Osteocyte (in vitro differentiated cells): ENCODE results near the gene SLC38A1. TPM values are rescaled to one million over a fixed set of nuclear protein-coding genes. Genes with fewer than 3 reads are reported as not detected.

Experiments used
- DNase-seq: peaks from one replicate; pipeline ENCODE4 v3.0.0; 2021; ENCODE audit warnings: mixed read lengths; ENCODE audit not compliant: unreplicated experiment; ENCODE audit errors: extremely low spot score
- H3K27ac Mint-ChIP-seq: one replicate; pipeline ENCODE4 v1.8.0; 2021; ENCODE audit warnings: mild to moderate bottlenecking, mixed read lengths; ENCODE audit not compliant: unreplicated experiment
- H3K27me3 Mint-ChIP-seq: one replicate; pipeline ENCODE4 v1.8.0; 2021; ENCODE audit warnings: mixed read lengths; ENCODE audit not compliant: unreplicated experiment
- H3K36me3 Mint-ChIP-seq: one replicate; pipeline ENCODE4 v1.8.0; 2021; ENCODE audit warnings: mixed read lengths; ENCODE audit not compliant: unreplicated experiment
- H3K4me1 Mint-ChIP-seq: one replicate; pipeline ENCODE4 v1.8.0; 2021; ENCODE audit warnings: mixed read lengths; ENCODE audit not compliant: unreplicated experiment
- H3K4me3 Mint-ChIP-seq: one replicate; pipeline ENCODE4 v1.8.0; 2021; ENCODE audit warnings: mild to moderate bottlenecking, moderate library complexity, mixed read lengths; ENCODE audit not compliant: unreplicated experiment
- H3K9me3 Mint-ChIP-seq: one replicate; pipeline ENCODE4 v1.8.0; 2021; ENCODE audit warnings: mixed read lengths; ENCODE audit not compliant: unreplicated experiment
- long read RNA-seq: library from polyadenylated mRNA; unstranded; transcript quantifications from one replicate; pipeline ENCODE4 v2.0.0, GENCODE V29; 2021
- total RNA-seq: library from RNA; stranded (reverse); gene quantifications from 2 replicates; pipeline ENCODE4 v1.2.1, GENCODE V29; 2021
- TF ChIP-seq, protein P1 (sequence below): fragments of 200-600 bp; sonication (generic); IDR thresholded peaks from 2 replicates; pipeline ENCODE4 v1.5.0; 2021; ENCODE audit warnings: antibody characterized with exemption, mild to moderate bottlenecking, moderate library complexity

Gene SLC38A1
- total RNA-seq, result 128 and 132 TPM in 2 replicates
- long read RNA-seq, full-length matches to known transcripts, result 303 of 487 reads
- long read RNA-seq, partial matches to known transcripts, result 30 of 487 reads
- long read RNA-seq, other reads (novel, unspliced or antisense), result 154 of 487 reads

DNA sequence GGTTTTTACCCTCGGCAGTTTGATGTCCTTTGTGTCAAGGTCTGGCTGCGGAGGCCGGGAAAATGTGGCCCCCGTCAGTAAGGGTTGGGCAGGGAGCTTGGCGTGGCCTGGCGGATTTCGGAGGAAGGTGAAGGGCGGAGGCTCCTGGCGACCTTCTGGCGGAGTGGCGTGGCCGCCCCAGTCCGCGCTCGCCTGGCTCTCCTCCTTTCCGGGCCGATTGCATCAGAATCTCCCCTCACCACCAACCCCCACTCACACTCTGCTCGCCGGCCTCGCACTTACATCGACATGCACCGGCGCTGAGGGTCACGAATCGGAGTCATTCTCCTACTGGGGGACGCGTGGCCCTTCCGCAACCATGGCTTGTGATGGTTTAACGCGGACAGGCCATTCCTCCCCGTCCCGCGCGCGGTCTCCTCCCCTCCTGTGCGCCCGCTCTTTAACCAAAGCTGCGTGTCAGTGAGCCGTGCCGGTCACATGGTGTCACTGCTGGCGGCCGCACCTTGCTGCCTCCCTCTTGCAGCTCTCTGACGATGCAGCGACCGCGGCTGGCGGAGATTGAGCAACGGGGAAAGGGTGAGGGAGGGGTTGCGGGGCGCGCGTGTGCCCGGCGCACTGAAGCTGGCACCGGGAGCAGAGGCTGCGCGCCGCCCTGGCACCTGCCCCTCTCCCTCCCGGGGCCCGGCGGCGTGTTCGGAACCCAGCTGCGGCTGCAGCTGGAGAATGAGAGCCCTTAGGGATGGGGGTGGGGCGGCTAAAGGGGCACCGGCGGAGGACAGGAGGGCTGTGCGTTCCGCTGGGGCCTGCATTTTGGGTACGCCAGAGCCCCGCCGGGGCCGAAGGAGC, at the start of gene SLC38A1:
TSS of gene SLC38A1 (minus strand) at position 461 of the 846 bp plus-strand sequence. CDS start 29,243 bp downstream, outside the sequence.
- TF ChIP-seq, protein P1, sequence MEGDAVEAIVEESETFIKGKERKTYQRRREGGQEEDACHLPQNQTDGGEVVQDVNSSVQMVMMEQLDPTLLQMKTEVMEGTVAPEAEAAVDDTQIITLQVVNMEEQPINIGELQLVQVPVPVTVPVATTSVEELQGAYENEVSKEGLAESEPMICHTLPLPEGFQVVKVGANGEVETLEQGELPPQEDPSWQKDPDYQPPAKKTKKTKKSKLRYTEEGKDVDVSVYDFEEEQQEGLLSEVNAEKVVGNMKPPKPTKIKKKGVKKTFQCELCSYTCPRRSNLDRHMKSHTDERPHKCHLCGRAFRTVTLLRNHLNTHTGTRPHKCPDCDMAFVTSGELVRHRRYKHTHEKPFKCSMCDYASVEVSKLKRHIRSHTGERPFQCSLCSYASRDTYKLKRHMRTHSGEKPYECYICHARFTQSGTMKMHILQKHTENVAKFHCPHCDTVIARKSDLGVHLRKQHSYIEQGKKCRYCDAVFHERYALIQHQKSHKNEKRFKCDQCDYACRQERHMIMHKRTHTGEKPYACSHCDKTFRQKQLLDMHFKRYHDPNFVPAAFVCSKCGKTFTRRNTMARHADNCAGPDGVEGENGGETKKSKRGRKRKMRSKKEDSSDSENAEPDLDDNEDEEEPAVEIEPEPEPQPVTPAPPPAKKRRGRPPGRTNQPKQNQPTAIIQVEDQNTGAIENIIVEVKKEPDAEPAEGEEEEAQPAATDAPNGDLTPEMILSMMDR, result no peak
- peak; percentile 91 for DNase-seq

DNA sequence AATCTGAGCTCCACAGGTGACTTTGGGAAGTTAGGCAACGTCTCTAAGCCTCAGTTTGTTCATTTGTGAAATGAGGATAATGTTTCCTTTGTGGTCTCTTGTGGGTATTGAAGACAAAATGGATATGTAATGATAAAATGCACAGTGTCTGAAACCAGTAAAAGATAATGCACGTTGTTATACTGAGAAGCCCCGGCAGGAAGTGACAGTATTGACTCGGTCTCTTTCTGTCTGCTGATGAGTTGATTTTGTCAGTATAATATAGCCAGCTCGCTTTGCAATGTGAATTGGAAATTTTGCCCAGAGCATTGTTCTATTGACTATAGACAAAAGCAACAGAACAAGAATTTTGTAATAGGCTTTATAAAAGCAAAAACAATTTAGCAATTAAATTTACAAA, 49.2 kb upstream of the SLC38A1 start:
- Mint-ChIP-seq H3K27me3 (peaks cover 10% of the 10 kb centered on the region), H3K27ac (no peak overlapping the region), H3K36me3 (peaks cover 2% of the 10 kb centered on the region), H3K4me3 (no peak overlapping the region), H3K4me1 (no peaks in the 10 kb centered on the region), H3K9me3 (peaks cover 16% of the 10 kb centered on the region)
- TF ChIP-seq, protein P1, result no peak
- no peak for DNase-seq

More for the DNA sequence above, at the start of gene SLC38A1:
- H3K4me1 Mint-ChIP-seq, result peaks cover 14% of the 10 kb centered on the region
- no peak within 1 kb of the TSS for H3K27ac Mint-ChIP-seq
- H3K4me3 Mint-ChIP-seq, result no peak within 1 kb of the TSS
- no peaks in the 10 kb centered on the region for H3K36me3 Mint-ChIP-seq
- no peaks in the 10 kb centered on the region for H3K9me3 Mint-ChIP-seq
- no peaks in the 10 kb centered on the region for H3K27me3 Mint-ChIP-seq

DNA sequence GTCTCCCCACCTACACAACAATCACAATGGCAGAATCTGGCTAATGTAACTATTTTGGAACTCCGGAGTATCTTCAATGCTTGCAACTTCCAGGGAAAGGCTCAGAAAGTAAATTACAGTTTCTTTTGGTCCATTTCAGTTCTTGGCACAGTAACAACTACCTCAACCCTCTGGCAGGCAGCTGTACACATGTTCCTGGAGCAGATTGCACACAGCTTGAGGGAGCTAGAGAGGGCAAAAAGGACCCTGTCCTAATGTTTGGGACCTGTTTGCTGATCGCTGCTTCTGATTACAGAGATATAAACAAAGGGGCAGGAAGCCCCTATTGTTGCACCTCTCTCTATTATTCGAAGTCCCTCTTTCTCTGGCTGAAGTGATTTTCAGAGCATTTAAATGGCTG, 35.2 kb upstream of the SLC38A1 start:
- H3K27me3 Mint-ChIP-seq, result peaks cover 8% of the 10 kb centered on the region
- H3K4me1 Mint-ChIP-seq, result peaks cover 13% of the 10 kb centered on the region
- peaks cover 20% of the 10 kb centered on the region for H3K9me3 Mint-ChIP-seq
- H3K36me3 Mint-ChIP-seq, result no peaks in the 10 kb centered on the region
- DNase-seq, result no peak
- TF ChIP-seq, protein P1, result no peak
- no peak overlapping the region for H3K4me3 Mint-ChIP-seq
- no peak overlapping the region for H3K27ac Mint-ChIP-seq

DNA sequence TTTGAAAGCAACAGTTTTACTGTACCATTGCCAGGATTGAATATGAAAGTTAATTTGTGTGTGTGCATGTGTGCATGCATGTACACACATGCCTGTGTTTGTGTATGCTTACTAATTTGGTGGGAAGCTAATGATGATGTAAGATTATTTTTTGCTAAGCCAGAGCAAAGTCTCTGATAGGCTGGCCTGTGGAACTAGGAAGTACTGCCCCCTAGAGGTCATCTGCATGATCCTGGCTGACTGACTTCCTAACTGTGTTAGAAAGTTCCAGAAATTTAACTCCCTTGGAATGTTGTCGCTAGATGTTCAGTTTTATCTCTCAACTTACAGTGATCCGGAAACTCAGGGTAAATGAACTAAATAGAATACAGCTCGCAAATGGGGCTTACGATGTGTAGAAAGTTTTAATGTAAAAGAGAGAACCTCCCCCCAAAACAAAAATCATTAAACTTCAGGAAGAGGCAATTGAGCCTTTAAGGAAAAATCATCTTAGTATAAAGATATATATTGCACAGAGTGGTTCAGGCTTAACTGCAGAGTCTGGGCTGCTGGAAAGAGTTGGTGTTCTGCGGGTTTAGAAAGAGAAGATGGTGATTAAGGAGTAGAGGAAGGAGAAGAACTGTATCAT, 34.3 kb upstream of the SLC38A1 start:
- peaks cover 12% of the 10 kb centered on the region for H3K27me3 Mint-ChIP-seq
- no peaks in the 10 kb centered on the region for H3K36me3 Mint-ChIP-seq
- H3K4me3 Mint-ChIP-seq, result no peak overlapping the region
- H3K9me3 Mint-ChIP-seq, result peaks cover 14% of the 10 kb centered on the region
- peaks cover 13% of the 10 kb centered on the region for H3K4me1 Mint-ChIP-seq
- DNase-seq, result no peak
- TF ChIP-seq, protein P1, result peak; percentile 50
- H3K27ac Mint-ChIP-seq, result no peak overlapping the region

DNA sequence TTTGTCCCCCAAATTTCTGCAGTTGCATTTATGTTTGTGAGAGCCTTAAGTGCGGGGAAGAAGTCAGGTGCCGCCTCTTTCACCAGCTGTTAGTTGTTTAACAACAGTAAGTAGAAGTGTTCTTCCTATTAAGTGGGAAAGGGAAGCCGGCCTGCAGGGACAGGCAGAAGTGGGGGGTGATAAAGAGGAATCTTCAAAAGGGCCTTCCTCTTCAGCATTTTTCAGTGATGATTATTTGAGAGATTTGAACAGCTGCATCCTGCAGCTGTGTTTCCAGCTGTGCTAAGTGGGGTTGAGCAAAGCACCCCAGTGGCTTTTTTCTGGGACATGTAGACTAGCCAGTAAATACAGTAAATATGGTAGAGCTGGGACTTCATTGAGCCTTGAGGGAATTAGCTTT, 32.1 kb upstream of the SLC38A1 start:
- no peaks in the 10 kb centered on the region for H3K36me3 Mint-ChIP-seq
- DNase-seq, result no peak
- no peak overlapping the region for H3K4me3 Mint-ChIP-seq
- H3K9me3 Mint-ChIP-seq, result peaks cover 6% of the 10 kb centered on the region
- H3K27me3 Mint-ChIP-seq, result peaks cover 16% of the 10 kb centered on the region
- peaks cover 13% of the 10 kb centered on the region for H3K4me1 Mint-ChIP-seq
- H3K27ac Mint-ChIP-seq, result no peak overlapping the region
- TF ChIP-seq, protein P1, result no peak
